IgD-negative memory B cell (primary cell): Measurements from ENCODE around the gene OAS3. TPM values are rescaled to one million over a fixed set of nuclear protein-coding genes. Genes with fewer than 3 reads are reported as not detected.

Source experiments
- H3K27ac Mint-ChIP-seq, 3 donors: one replicate each; pipeline ENCODE4 v1.8.0; 2020 to 2022; ENCODE audit warnings: mild to moderate bottlenecking in 3 of 3, mixed read lengths in 3 of 3, moderate library complexity in 1 of 3
- H3K27me3 Mint-ChIP-seq: one replicate; pipeline ENCODE4 v1.8.0; 2021; ENCODE audit warnings: mixed read lengths
- H3K36me3 Mint-ChIP-seq: one replicate; pipeline ENCODE4 v1.8.0; 2020; ENCODE audit warnings: mild to moderate bottlenecking, mixed read lengths
- H3K4me1 Mint-ChIP-seq, 3 donors: one replicate each; pipeline ENCODE4 v1.8.0; 2020 to 2022; ENCODE audit warnings: mixed read lengths in 3 of 3, mild to moderate bottlenecking in 1 of 3
- H3K4me3 Mint-ChIP-seq, 4 donors: one replicate each; pipeline ENCODE4 v1.8.0; 2020 to 2022; ENCODE audit warnings: mild to moderate bottlenecking in 4 of 4, mixed read lengths in 4 of 4, moderate library complexity in 3 of 4
- H3K9me3 Mint-ChIP-seq, 3 donors: one replicate each; pipeline ENCODE4 v1.8.0; 2020 to 2021; ENCODE audit warnings: mixed read lengths in 3 of 3, mild to moderate bottlenecking in 1 of 3
- polyA plus RNA-seq: library from polyadenylated mRNA; unstranded; fragments of 300-500 nt; fragmentation: Illumina TruSeq; gene quantifications from one replicate; pipeline ENCODE4 v1.2.3, GENCODE V29; 2021

Gene OAS3
- polyA plus RNA-seq = 12.9 TPM

DNA sequence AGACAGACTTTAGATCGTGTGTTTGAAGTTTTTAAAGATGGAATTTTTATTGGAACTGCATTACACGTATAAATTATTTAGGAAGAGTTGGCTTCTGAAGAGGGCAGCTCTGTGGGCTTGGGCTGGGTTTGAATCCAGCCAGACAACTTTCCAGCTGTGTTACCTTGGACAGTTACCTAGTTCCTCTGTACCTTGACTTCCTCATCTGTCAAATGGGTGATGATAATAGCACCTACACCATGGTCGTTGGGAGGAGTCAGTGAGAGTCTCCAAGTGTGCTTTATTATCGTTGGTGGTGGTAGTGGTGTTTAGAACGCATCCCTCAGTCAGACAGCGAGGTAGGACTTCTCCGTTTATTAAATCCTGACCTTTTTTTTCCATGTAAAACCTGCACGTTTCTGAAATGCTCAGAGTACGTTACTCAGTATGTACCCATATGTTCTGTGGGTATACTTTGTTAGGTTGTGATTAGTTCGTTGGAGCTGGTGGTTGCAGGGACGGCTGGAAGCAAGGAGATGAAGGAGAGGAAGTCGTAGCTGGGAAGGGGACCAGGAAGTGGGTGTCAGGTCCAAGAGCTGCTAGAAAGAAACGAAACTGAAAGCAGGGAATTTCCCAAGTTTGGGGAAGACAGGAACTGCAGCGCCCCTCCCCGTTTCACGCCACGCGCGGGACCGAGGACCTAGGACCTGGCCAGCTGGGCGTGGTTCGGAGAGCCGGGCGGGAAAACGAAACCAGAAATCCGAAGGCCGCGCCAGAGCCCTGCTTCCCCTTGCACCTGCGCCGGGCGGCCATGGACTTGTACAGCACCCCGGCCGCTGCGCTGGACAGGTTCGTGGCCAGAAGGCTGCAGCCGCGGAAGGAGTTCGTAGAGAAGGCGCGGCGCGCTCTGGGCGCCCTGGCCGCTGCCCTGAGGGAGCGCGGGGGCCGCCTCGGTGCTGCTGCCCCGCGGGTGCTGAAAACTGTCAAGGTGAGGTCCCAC is at the start of gene OAS3:
OAS3 (plus strand) TSS at position 734 of the 979 bp plus-strand sequence; CDS start at position 791, 57 bp downstream.
- peaks cover 0 to 2% (median 0%) of the 10 kb centered on the region in 3 donors for H3K9me3 Mint-ChIP-seq
- no peaks in the 10 kb centered on the region for H3K27me3 Mint-ChIP-seq
- peaks cover 3% of the 10 kb centered on the region for H3K36me3 Mint-ChIP-seq
- peaks cover 22 to 31% (median 26%) of the 10 kb centered on the region in 3 donors for H3K4me1 Mint-ChIP-seq
- H3K27ac Mint-ChIP-seq = peak within 1 kb of the TSS; percentile 9 to 94 (median 91)
- peak within 1 kb of the TSS; percentile 88 to 94 (median 91) for H3K4me3 Mint-ChIP-seq

- Mint-ChIP-seq H3K27ac (no peak overlapping the region), H3K4me1 (no peaks in the 10 kb centered on the region), H3K4me3 (no peak overlapping the region), H3K36me3 (no peaks in the 10 kb centered on the region), H3K27me3 (no peaks in the 10 kb centered on the region), H3K9me3 (no peaks in the 10 kb centered on the region)
These were observed 46.9 kb upstream of the OAS3 start for GRCh38 chr12:112891093-112892024.

- Mint-ChIP-seq H3K27me3 (peaks cover 7% of the 10 kb centered on the region), H3K27ac (no peak overlapping the region), H3K4me1 (no peaks in the 10 kb centered on the region), H3K4me3 (no peak overlapping the region), H3K36me3 (no peaks in the 10 kb centered on the region), H3K9me3 (no peaks in the 10 kb centered on the region)
These were observed 45.4 kb upstream of the OAS3 start for GRCh38 chr12:112892856-112893255.

- Mint-ChIP-seq H3K36me3 (no peaks in the 10 kb centered on the region), H3K27ac (no peak overlapping the region), H3K4me3 (no peak overlapping the region), H3K4me1 (no peaks in the 10 kb centered on the region), H3K27me3 (peaks cover 12% of the 10 kb centered on the region), H3K9me3 (no peaks in the 10 kb centered on the region)
These were observed 44.1 kb upstream of the OAS3 start for GRCh38 chr12:112894128-112894527.

DNA sequence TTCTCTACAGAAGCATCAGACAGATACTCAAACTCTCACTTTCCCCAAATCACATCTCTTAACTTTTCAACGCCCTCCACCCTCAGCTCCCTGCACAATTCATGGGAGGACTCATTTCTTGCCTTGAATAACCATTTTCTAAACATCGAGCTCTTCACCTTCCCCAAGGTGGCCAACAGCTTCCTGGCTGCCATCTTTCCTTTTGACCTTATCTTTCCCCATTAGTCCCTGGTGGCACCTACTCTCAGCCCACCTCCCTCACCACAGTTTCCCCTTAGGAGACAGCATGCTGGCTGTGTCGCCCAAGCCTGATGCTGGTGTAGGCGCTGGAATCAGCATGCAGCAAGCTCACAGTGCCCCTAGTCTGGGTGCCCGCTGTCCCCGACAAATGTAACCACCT is 39.9 kb upstream of the OAS3 start:
- peak overlapping the region in 1 of 3 donors; percentile 61 for H3K27ac Mint-ChIP-seq
- peaks cover 12% of the 10 kb centered on the region for H3K27me3 Mint-ChIP-seq
- no peak overlapping the region for H3K4me3 Mint-ChIP-seq
- no peaks in the 10 kb centered on the region for H3K36me3 Mint-ChIP-seq
- H3K4me1 Mint-ChIP-seq = peaks cover 9 to 13% (median 10%) of the 10 kb centered on the region in 3 donors
- no peaks in the 10 kb centered on the region for H3K9me3 Mint-ChIP-seq

DNA sequence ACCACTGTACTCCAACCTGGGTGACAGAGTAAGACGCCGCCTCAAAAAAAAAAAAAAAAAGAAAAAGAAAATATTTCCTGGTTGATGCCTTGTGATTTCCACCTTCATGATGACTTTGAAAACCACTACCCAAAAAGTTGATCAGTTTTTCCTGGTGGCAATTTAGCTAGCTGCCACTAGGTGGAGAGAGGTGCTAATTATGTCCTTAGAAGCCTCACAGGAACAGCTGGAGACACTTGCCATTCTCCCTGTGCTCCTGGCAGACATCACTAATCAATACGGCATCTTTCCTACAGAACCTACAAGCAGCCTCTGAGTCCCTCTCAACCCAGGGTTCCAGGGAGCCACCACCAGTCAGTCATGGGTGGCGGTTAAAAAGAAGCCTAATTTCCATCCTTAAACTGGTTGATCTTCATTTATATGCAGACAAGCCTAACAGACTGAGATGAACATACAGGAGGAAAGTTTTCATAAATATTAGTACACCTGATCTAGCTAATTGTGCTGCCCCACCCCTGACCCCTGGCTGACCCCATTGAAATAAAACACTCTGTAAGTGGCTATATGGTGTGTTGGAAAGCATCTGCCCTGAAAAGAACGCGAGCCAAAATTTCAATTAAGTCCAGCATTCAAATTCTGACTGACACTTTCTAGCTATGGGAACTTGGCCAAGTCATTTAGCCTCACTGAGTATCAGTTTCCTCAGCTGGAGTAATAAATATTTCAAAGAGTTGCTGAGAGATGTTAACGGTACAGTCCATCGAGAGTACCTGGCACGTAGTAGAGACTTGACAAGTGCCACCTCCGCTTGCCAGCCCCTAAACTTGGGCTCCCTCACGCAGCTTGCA is 37.8 kb upstream of the OAS3 start:
- H3K4me3 Mint-ChIP-seq = peak overlapping the region in 1 of 4 donors; percentile 24
- H3K27me3 Mint-ChIP-seq = peaks cover 12% of the 10 kb centered on the region
- no peak overlapping the region for H3K27ac Mint-ChIP-seq
- peaks cover 20 to 27% (median 24%) of the 10 kb centered on the region in 3 donors for H3K4me1 Mint-ChIP-seq
- H3K36me3 Mint-ChIP-seq = no peaks in the 10 kb centered on the region
- no peaks in the 10 kb centered on the region for H3K9me3 Mint-ChIP-seq

DNA sequence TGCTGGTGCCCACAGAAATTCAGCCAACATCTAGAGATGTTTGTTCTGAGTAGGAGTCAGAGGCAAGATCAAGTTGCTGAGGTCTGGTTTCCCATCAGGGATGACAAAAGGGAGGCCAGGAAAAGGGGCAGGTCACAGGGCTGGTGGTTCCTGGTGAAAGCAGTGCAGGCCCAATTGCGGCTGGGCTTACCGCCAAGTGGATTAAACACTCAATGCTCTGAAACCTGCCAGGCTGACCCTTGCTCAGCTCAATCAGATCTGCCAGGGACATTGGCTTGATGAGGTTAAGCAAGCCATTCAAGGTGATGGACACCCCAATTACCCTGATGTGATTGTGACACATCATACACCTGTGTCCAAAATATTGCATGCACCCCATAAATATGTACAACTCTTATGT is 37.0 kb upstream of the OAS3 start:
- H3K27me3 Mint-ChIP-seq = peaks cover 12% of the 10 kb centered on the region
- no peak overlapping the region for H3K27ac Mint-ChIP-seq
- no peak overlapping the region for H3K4me3 Mint-ChIP-seq
- H3K36me3 Mint-ChIP-seq = no peaks in the 10 kb centered on the region
- H3K4me1 Mint-ChIP-seq = peaks cover 22 to 31% (median 27%) of the 10 kb centered on the region in 3 donors
- no peaks in the 10 kb centered on the region for H3K9me3 Mint-ChIP-seq

DNA sequence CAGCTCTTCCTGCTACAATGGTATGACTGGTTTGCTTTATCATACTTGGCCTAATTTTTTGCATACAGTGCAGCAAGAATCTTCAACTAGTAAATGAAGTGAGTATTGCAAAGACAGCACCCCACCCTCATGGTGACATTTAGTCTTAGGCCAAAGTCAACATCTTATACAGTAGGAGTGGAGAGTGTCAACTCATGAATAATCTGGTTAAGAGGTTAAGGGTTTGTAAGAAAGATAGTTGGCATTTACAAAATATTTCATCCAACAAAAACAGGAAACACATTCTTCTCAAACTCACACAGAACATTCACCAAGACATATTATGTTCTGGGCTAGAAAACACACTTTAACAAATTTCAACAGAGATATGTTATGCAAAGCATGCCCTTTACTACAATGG is 33.7 kb upstream of the OAS3 start:
- H3K9me3 Mint-ChIP-seq = no peaks in the 10 kb centered on the region
- peaks cover 39 to 59% (median 52%) of the 10 kb centered on the region in 3 donors for H3K4me1 Mint-ChIP-seq
- H3K4me3 Mint-ChIP-seq = peak overlapping the region in 2 of 4 donors; percentile 15 to 44

GRCh38 chr12:112905451-112906089 is 32.7 kb upstream of the OAS3 start:
- Mint-ChIP-seq H3K27ac (peak overlapping the region in 1 of 3 donors; percentile 2), H3K9me3 (no peaks in the 10 kb centered on the region), H3K4me1 (peaks cover 40 to 63% (median 59%) of the 10 kb centered on the region in 3 donors), H3K36me3 (peaks cover 5% of the 10 kb centered on the region), H3K27me3 (no peaks in the 10 kb centered on the region), H3K4me3 (peak overlapping the region in 3 of 4 donors; percentile 18 to 84 (median 48))

More for the DNA sequence above, 33.7 kb upstream of the OAS3 start:
- peaks cover 2% of the 10 kb centered on the region for H3K36me3 Mint-ChIP-seq
- no peaks in the 10 kb centered on the region for H3K27me3 Mint-ChIP-seq
- H3K27ac Mint-ChIP-seq = peak overlapping the region; percentile 55 to 87 (median 78)

GRCh38 chr12:112906712-112907414 is 31.4 kb upstream of the OAS3 start, which contains the start of gene OAS1:
Gene OAS1, plus strand, starts transcription at chr12:112906962. Its CDS starts 78 bp downstream, at chr12:112907040.
- Mint-ChIP-seq H3K9me3 (no peaks in the 10 kb centered on the region), H3K27me3 (no peaks in the 10 kb centered on the region), H3K4me1 (peaks cover 39 to 68% (median 64%) of the 10 kb centered on the region in 3 donors), H3K36me3 (peaks cover 7% of the 10 kb centered on the region), H3K27ac (peak within 1 kb of the TSS; percentile 91 to 95 (median 94)), H3K4me3 (peak within 1 kb of the TSS; percentile 93 to 98 (median 97))

DNA sequence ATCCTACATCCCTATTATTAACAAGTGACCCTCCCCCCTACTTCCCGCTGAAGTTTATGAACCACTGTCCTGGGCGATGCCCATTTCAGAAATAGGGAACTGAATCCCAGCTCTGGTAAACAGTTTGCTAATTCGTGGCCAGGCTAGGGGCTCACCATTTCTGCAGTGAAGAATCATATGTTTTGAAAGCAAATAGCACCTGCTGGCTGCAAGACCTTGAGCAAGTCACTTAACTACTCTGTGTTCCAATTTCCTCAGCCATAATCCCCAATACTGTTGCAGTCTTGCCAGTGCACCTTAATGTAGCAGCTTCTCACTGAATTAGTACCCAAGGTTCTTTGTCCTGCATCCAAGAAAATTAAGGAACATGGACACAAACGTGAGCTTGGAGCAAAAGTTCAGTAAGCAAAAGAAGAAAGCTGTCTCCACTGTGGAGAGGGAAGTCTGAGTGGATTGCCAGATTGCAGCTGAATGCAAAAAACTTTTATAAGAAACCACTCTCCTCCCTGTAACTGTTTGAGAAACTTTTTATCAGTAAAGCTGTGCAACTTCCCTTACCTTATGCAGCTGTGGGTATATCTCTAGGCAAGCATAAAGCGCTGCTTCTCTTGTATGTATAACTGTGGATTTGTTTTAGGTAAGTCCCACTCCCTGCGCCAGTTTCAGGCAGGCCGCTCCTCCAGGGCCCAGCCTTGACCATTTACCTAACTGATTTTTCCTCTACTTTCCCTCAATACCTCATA is 30.7 kb upstream of the OAS3 start:
- Mint-ChIP-seq H3K27ac (peak overlapping the region; percentile 91 to 95 (median 94)), H3K9me3 (peaks cover 0 to 3% (median 2%) of the 10 kb centered on the region in 3 donors), H3K4me1 (peaks cover 33 to 62% (median 58%) of the 10 kb centered on the region in 3 donors), H3K4me3 (peak overlapping the region; percentile 93 to 98 (median 97)), H3K36me3 (peaks cover 13% of the 10 kb centered on the region), H3K27me3 (no peaks in the 10 kb centered on the region)

- H3K36me3 Mint-ChIP-seq = peaks cover 22% of the 10 kb centered on the region
- peak overlapping the region; percentile 93 to 98 (median 97) for H3K4me3 Mint-ChIP-seq
These were observed 29.7 kb upstream of the OAS3 start for GRCh38 chr12:112908548-112908947.

More at GRCh38 chr12:112908548-112908947, 29.7 kb upstream of the OAS3 start:
- Mint-ChIP-seq H3K9me3 (peaks cover 4 to 13% (median 6%) of the 10 kb centered on the region in 3 donors), H3K4me1 (peaks cover 43 to 63% (median 58%) of the 10 kb centered on the region in 3 donors), H3K27me3 (no peaks in the 10 kb centered on the region), H3K27ac (peak overlapping the region; percentile 91 to 95 (median 94))
